HepG2 (cell line): ENCODE data around the gene ALS2CL.

Source experiments
- CHCHD3 ChIP-seq: sonication (generic); formaldehyde crosslinking; IDR thresholded peaks from 2 replicates; pipeline ENCODE4 v1.8.0; 2022; ENCODE audit warnings: mild to moderate bottlenecking, missing genetic modification reagents, moderate library complexity
- ELF1 ChIP-seq: sonication (generic); formaldehyde crosslinking; IDR thresholded peaks from 2 replicates; pipeline ENCODE4 v1.4.0; 2020; ENCODE audit warnings: missing genetic modification reagents
- NFE2L2 ChIP-seq: fragments of 150-350 bp; IDR thresholded peaks from 2 replicates; pipeline ENCODE4 v1.6.1; 2014; ENCODE audit warnings: low read length
- TF ChIP-seq, protein P1 (sequence below): sonication (generic); formaldehyde crosslinking; IDR thresholded peaks from 2 replicates; pipeline ENCODE4 v1.5.0; 2020; ENCODE audit warnings: mild to moderate bottlenecking, missing genetic modification reagents, moderate library complexity

DNA sequence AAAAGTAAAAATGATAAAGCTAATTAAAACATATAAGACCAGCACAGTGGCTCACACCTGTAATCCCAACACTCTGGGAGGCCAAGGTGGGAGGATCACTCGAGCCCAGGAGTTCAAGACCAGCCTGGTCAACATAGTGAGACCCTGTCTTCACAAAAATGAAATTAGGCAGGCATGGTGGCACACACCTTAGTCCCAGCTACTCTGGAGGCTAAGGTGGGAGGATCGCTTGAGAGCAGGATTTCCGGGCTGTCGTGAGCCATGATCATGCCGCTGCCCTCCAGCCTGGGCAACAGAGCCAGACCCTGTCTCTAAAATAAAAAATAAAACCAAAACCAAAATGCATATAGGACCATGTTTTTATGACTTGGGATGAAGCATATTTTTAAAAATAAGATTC lies 29.0 kb upstream of the ALS2CL start:
- TF ChIP-seq CHCHD3 (CRISPR knock-in tag) (no peak), ELF1 (CRISPR knock-in tag) (no peak), NFE2L2 (no peak)
- TF ChIP-seq, protein P1, sequence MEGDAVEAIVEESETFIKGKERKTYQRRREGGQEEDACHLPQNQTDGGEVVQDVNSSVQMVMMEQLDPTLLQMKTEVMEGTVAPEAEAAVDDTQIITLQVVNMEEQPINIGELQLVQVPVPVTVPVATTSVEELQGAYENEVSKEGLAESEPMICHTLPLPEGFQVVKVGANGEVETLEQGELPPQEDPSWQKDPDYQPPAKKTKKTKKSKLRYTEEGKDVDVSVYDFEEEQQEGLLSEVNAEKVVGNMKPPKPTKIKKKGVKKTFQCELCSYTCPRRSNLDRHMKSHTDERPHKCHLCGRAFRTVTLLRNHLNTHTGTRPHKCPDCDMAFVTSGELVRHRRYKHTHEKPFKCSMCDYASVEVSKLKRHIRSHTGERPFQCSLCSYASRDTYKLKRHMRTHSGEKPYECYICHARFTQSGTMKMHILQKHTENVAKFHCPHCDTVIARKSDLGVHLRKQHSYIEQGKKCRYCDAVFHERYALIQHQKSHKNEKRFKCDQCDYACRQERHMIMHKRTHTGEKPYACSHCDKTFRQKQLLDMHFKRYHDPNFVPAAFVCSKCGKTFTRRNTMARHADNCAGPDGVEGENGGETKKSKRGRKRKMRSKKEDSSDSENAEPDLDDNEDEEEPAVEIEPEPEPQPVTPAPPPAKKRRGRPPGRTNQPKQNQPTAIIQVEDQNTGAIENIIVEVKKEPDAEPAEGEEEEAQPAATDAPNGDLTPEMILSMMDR (CRISPR knock-in tag): no peak
